AG04450 (cell line): ENCODE measurements around the gene ARHGAP15. TPM values are rescaled to one million over a fixed set of nuclear protein-coding genes. Genes with fewer than 3 reads are reported as not detected.

Experiments
- CTCF ChIA-PET: fragments of 300-600, 350-600 bp; formaldehyde crosslinking; extraction: SDS; loops from one replicate; lab custom pipeline; 2022; ENCODE audit warnings: antibody characterized with exemption, inconsistent platforms; lab: Charles Lee
- POLR2A ChIA-PET: fragments of 350-600 bp; formaldehyde crosslinking; extraction: SDS; loops from one replicate; lab custom pipeline; 2021; ENCODE audit warnings: antibody characterized with exemption, inconsistent platforms; lab: Yijun Ruan, JAX
- DNase-seq: peaks from one replicate; pipeline ENCODE4 v3.0.0-alpha.2; 2011; ENCODE audit warnings: low read depth, low spot score
- H3K27ac ChIP-seq: one replicate; pipeline ENCODE4 v1.5.1; 2012; ENCODE audit warnings: low read depth, low read length, control low read depth
- H3K27me3 ChIP-seq: one replicate; pipeline ENCODE4 v1.6.0; 2012; ENCODE audit warnings: low read length; ENCODE audit not compliant: control insufficient read depth, insufficient read depth
- H3K4me3 ChIP-seq: 2 replicates; pipeline ENCODE4 v1.5.1; 2011; ENCODE audit warnings: mild to moderate bottlenecking, low read depth, low read length, control low read depth
- H3K9me3 ChIP-seq: 2 replicates; pipeline ENCODE4 v1.5.1; 2012; ENCODE audit warnings: low read length; ENCODE audit not compliant: control insufficient read depth, insufficient read depth
- polyA plus RNA-seq: library from polyadenylated mRNA; depleted of rRNA; stranded (reverse); fragments of >200 nt; gene quantifications from 2 replicates; pipeline ENCODE4 v1.2.3, GENCODE V29; 2011
- TF ChIP-seq, protein P1 (sequence below): IDR thresholded peaks from 2 replicates; pipeline ENCODE4 v1.5.1; 2011; ENCODE audit warnings: low read depth, low read length, control low read depth, inconsistent platforms

The ARHGAP15 gene
- polyA plus RNA-seq, 1 experiment, result not detected

GRCh38 chr2:143297182-143297581 lies 168.0 kb downstream of the ARHGAP15 start:
- no peaks in the 10 kb centered on the region for H3K27me3 ChIP-seq
- H3K9me3 ChIP-seq, result no peaks in the 10 kb centered on the region
- ChIA-PET CTCF (interaction anchor here (1.7 kb wide), 1 partner anchor 12 kb away, joined by 4 read pairs; no protein-coding TSS in a partner anchor), POLR2A (no interaction called here)
- H3K4me3 ChIP-seq, result no peak overlapping the region
- no peak for DNase-seq
- H3K27ac ChIP-seq, result no peak overlapping the region
- TF ChIP-seq, protein P1, sequence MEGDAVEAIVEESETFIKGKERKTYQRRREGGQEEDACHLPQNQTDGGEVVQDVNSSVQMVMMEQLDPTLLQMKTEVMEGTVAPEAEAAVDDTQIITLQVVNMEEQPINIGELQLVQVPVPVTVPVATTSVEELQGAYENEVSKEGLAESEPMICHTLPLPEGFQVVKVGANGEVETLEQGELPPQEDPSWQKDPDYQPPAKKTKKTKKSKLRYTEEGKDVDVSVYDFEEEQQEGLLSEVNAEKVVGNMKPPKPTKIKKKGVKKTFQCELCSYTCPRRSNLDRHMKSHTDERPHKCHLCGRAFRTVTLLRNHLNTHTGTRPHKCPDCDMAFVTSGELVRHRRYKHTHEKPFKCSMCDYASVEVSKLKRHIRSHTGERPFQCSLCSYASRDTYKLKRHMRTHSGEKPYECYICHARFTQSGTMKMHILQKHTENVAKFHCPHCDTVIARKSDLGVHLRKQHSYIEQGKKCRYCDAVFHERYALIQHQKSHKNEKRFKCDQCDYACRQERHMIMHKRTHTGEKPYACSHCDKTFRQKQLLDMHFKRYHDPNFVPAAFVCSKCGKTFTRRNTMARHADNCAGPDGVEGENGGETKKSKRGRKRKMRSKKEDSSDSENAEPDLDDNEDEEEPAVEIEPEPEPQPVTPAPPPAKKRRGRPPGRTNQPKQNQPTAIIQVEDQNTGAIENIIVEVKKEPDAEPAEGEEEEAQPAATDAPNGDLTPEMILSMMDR, result no peak

DNA sequence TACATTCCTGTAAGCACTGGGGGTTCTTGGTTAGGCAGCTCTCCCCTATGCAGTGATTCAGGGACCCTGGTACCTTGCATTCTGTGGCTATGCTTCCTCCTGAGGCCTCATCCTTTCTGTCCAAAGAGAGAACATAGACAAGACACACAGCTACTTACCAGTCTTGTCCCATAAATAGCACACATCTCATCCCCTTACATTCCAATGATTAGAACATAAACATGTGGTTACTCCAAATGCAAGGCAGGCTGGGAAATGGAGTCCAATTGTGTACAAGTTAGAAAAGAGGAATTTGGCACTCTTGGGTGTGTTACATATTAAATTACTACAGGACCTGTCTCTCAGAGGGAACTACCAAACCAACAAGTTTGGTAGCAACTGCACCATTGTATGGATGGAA lies 171.3 kb downstream of the ARHGAP15 start:
- Histone ChIP-seq H3K27ac (no peak overlapping the region), H3K9me3 (no peaks in the 10 kb centered on the region), H3K27me3 (no peaks in the 10 kb centered on the region), H3K4me3 (no peak overlapping the region)
- TF ChIP-seq, protein P1, result no peak
- ChIA-PET CTCF (interaction anchor here (1.4 kb wide), 1 partner anchor 41 kb away, joined by 4 read pairs; no protein-coding TSS in a partner anchor), POLR2A (no interaction called here)
- peak; percentile 16 for DNase-seq

DNA sequence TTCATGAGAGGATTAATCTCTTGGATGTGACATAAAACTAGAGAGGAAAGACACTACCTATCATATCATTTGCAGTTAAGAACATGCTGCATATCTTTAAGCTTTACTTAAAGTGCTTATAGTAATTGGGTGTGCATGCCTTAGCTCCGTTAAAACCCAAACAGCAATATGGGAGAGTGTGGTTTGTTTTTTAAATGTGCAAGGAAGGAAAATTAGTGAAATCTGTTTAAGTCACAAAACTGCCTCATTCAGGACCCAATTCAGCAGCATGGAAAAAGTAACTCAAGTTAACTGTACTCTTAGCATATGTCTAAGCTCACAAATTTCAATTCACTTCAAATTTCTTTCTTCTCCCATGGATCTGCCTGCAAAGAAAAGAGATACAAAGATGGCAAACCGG lies 182.2 kb downstream of the ARHGAP15 start:
- TF ChIP-seq, protein P1, result no peak
- H3K27ac ChIP-seq, result no peak overlapping the region
- POLR2A ChIA-PET, result no interaction called here
- no peak overlapping the region for H3K4me3 ChIP-seq
- no peaks in the 10 kb centered on the region for H3K9me3 ChIP-seq
- no peak for DNase-seq
- H3K27me3 ChIP-seq, result no peaks in the 10 kb centered on the region
- CTCF ChIA-PET, result interaction anchor here (0.5 kb wide), 1 partner anchor 38 kb away, joined by 3 read pairs; no protein-coding TSS in a partner anchor

GRCh38 chr2:143312441-143312840 lies 183.2 kb downstream of the ARHGAP15 start:
- Histone ChIP-seq H3K4me3 (no peak overlapping the region), H3K27me3 (no peaks in the 10 kb centered on the region), H3K9me3 (no peaks in the 10 kb centered on the region), H3K27ac (no peak overlapping the region)
- no peak for DNase-seq
- TF ChIP-seq, protein P1, result no peak
- POLR2A ChIA-PET, result no interaction called here
- CTCF ChIA-PET, result interaction anchor here (0.6 kb wide), 1 partner anchor 52 kb away, joined by 3 read pairs; no protein-coding TSS in a partner anchor

GRCh38 chr2:143313861-143314260 lies 184.6 kb downstream of the ARHGAP15 start:
- Histone ChIP-seq H3K27me3 (no peaks in the 10 kb centered on the region), H3K27ac (no peak overlapping the region), H3K9me3 (no peaks in the 10 kb centered on the region), H3K4me3 (no peak overlapping the region)
- DNase-seq, result no peak
- ChIA-PET CTCF (no interaction called here), POLR2A (no interaction called here)
- TF ChIP-seq, protein P1, result no peak
